ENCODE results near the gene ZNF777.

- TF ChIP-seq CTCF (IDR thresholded peaks at IDR 0.05) (no peak), POLR2A (IDR thresholded peaks at IDR 0.05) (no peak), POLR2AphosphoS5 (IDR thresholded peaks at IDR 0.05) (no peak)
These were observed 51.0 kb downstream of the ZNF777 start for GRCh38 chr7:149409895-149410294.
